H1 (cell line): Measurements from ENCODE around the gene INPP5J. TPM values are rescaled to one million over a fixed set of nuclear protein-coding genes. Genes with fewer than 3 reads are reported as not detected.

Experiments used
- BACH1 ChIP-seq: IDR thresholded peaks from 2 replicates; pipeline ENCODE4 v1.6.1; 2012; ENCODE audit warnings: low read length, improper control_type of control experiment
- BCL11A ChIP-seq, 2 experiments: IDR thresholded peaks; one replicate each; pipeline ENCODE4 v1.6.1; 2011; ENCODE audit warnings: low read depth in 2 of 2, low read length in 2 of 2, mild to moderate bottlenecking in 2 of 2
- CHD7 ChIP-seq: fragments of 300-600 bp; sonication (generic); IDR thresholded peaks from 2 replicates; pipeline ENCODE4 v1.7.1; 2012; ENCODE audit warnings: low read length, moderate library complexity, mild to moderate bottlenecking, inconsistent platforms; ENCODE audit not compliant: insufficient replicate concordance
- CTBP2 ChIP-seq: IDR thresholded peaks from 2 replicates; pipeline ENCODE4 v1.7.0; 2011; ENCODE audit warnings: borderline replicate concordance, mild to moderate bottlenecking, moderate library complexity, mixed read lengths, low read length; ENCODE audit not compliant: insufficient read depth, insufficient read length
- PHF8 ChIP-seq: fragments of 200-600 bp; sonication (generic); conservative IDR thresholded peaks from 2 replicates; pipeline ENCODE4 v1.7.1; 2012; ENCODE audit warnings: low read depth, mild to moderate bottlenecking, inconsistent platforms, low read length, moderate library complexity
- RFX5 ChIP-seq: IDR thresholded peaks from 2 replicates; pipeline ENCODE4 v1.6.1; 2011; ENCODE audit warnings: low read depth, low read length, improper control_type of control experiment, borderline replicate concordance
- TEAD4 ChIP-seq: IDR thresholded peaks from 2 replicates; pipeline ENCODE4 v1.6.1; 2012; ENCODE audit warnings: low read depth, low read length, inconsistent platforms, mixed read lengths
- polyA plus RNA-seq, 7 experiments: library from polyadenylated mRNA; depleted of rRNA in 3 of 7; stranded (reverse) in 5 of 7; unstranded in 2 of 7; fragments of >200 nt in 5 of 7; fragments of 200-250 nt in 2 of 7; gene quantifications; 1 replicate in 5 of 7; 2 replicates in 1 of 7; 4 replicates in 1 of 7; pipeline versions ENCODE4 v1.2.1 to v1.2.3, GENCODE V29; 2011 to 2013; ENCODE audit warnings: missing spikeins in 2 of 7, mixed read lengths in 2 of 7
- total RNA-seq: library from RNA; stranded (reverse); fragmentation: NEBNext Ultra II Directional; extraction: Animal tissue kit (Norgen Biotek cat#: 25700); gene quantifications from 2 replicates; pipeline ENCODE4 v1.2.1, GENCODE V29; 2021
- TF ChIP-seq, protein P1 (sequence below): IDR thresholded peaks from 2 replicates; pipeline ENCODE4 v1.6.1; 2012; ENCODE audit warnings: low read length, inconsistent platforms

INPP5J gene
- total and polyA plus RNA-seq, 2 of the 8 experiments (the other 6 are each of a cell fraction or from before 2014, with no cell fraction given): 5.4 to 6.0 TPM

GRCh38 chr22:31139866-31140716 lies 17.3 kb downstream of the INPP5J start, which contains the start of gene PLA2G3 (continued):
- no peak for TF ChIP-seq CHD7
- TF ChIP-seq PHF8: no peak; the same call in 1 of the 2 replicates
- TF ChIP-seq, protein P1, sequence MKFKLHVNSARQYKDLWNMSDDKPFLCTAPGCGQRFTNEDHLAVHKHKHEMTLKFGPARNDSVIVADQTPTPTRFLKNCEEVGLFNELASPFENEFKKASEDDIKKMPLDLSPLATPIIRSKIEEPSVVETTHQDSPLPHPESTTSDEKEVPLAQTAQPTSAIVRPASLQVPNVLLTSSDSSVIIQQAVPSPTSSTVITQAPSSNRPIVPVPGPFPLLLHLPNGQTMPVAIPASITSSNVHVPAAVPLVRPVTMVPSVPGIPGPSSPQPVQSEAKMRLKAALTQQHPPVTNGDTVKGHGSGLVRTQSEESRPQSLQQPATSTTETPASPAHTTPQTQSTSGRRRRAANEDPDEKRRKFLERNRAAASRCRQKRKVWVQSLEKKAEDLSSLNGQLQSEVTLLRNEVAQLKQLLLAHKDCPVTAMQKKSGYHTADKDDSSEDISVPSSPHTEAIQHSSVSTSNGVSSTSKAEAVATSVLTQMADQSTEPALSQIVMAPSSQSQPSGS: no peak
- TF ChIP-seq RFX5: no peak
- no peak for TF ChIP-seq TEAD4
- no peak for TF ChIP-seq BACH1
- no peak for TF ChIP-seq BCL11A (IDR thresholded peaks at IDR 0.05; ENCODE audit: low read depth in 2 of 2, low read length in 2 of 2)
- TF ChIP-seq CTBP2: peak; percentile 78
